Right lobe of liver (tissue), 4 donors: ENCODE results near the gene DRC1.

ENCODE experiments used
- CTCF ChIP-seq, 4 donors: fragments of 200-600 bp in 3 of 4; fragments of 450-650 bp in 1 of 4; IDR thresholded peaks; one replicate each; pipeline versions ENCODE4 v1.5.1 to v1.8.0; 2016 to 2022; ENCODE audit warnings: antibody characterized with exemption in 4 of 4, mild to moderate bottlenecking in 2 of 4
- POLR2A ChIP-seq: fragments of 450-650 bp; IDR thresholded peaks from one replicate; pipeline ENCODE4 v1.6.1; 2017; ENCODE audit warnings: antibody characterized with exemption, mild to moderate bottlenecking
- donor health status: DM: no; HTN: no; CAD: no.
- donor health status: DM: no; HTN: no; CAD: no.
- donor health status: DM: no; HTN: yes; CAD: no.

GRCh38 chr2:26456440-26457250 is 54.9 kb downstream of the DRC1 start:
- TF ChIP-seq CTCF (IDR thresholded peaks at IDR 0.05) (no peak), POLR2A (no peak)
